ENCODE measurements around the gene POU2F2. TPM values are rescaled to one million over a fixed set of nuclear protein-coding genes. Genes with fewer than 3 reads are reported as not detected.

Gene POU2F2
- total RNA-seq, 2 experiments from 2014 or later: 33.5 to 59.5 TPM

DNA sequence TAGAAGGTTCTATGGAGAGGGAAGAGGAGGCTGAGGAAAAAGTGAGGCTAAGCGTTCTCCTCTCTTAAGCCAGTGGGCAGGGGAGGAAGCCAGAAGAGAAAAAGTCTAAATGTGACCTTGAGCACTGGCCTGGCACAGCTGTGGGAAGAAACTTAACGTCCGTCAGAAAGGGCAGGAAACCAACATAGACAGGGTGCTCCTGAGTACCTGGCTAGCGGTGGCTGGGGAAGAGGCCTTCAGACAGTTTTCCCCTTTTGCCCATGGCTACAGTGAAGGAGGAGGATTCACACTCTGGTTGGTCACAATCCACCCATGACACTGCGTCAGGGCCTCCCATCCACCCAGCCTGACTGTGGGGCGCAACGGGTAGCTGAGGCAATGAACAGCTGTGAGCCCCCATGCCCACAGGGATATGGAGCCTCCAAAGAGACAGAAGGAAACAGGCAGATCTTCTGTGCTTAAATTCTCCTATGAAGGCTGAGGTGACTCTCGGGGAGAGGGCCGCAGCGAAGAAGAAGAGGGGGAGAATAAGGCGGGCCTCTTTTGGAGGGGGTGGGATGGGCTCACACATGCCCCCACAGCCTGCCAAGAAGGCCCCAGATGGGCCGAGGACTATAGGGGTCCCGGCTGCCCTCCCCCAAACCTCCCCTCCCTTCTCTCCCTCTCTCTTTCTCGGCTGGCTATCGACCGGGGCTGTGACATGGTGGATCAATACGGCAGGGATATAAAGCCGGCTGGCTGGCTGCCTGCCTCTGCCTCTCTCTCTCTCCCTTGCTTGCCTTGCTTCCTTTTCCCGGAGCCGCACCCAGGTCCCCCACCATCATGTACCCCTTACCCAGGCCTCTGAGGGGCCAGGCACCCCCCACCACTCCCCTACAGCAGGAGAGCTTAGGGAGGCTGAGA, 19.8 kb upstream of the POU2F2 start:
- no peak for DNase-seq (ENCODE audit: low spot score)
- no peak overlapping the region for H2AFZ ChIP-seq (ENCODE audit: low read length)
- TF ChIP-seq, protein P1, sequence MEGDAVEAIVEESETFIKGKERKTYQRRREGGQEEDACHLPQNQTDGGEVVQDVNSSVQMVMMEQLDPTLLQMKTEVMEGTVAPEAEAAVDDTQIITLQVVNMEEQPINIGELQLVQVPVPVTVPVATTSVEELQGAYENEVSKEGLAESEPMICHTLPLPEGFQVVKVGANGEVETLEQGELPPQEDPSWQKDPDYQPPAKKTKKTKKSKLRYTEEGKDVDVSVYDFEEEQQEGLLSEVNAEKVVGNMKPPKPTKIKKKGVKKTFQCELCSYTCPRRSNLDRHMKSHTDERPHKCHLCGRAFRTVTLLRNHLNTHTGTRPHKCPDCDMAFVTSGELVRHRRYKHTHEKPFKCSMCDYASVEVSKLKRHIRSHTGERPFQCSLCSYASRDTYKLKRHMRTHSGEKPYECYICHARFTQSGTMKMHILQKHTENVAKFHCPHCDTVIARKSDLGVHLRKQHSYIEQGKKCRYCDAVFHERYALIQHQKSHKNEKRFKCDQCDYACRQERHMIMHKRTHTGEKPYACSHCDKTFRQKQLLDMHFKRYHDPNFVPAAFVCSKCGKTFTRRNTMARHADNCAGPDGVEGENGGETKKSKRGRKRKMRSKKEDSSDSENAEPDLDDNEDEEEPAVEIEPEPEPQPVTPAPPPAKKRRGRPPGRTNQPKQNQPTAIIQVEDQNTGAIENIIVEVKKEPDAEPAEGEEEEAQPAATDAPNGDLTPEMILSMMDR (conservative IDR thresholded peaks at IDR 0.05; ENCODE audit: low read length): no peak
- TF ChIP-seq EZH2phosphoT487 (IDR thresholded peaks at IDR 0.05; ENCODE audit: borderline replicate concordance, low read depth, low read length): no peak
- H3K27ac ChIP-seq (ENCODE audit: low read depth, low read length, poor library complexity, severe bottlenecking): no peak overlapping the region
- intact Hi-C loops (cut with micrococcal nuclease; ENCODE audit: unreplicated experiment): no loop called here
- peaks cover 16% of the 10 kb centered on the region for H3K4me1 ChIP-seq (ENCODE audit: insufficient read depth, low read length, poor library complexity, severe bottlenecking)
- POLR2A ChIA-PET: no interaction called here
- CTCF ChIA-PET (ENCODE audit: unreplicated experiment): no interaction called here
- H3K79me2 ChIP-seq (ENCODE audit: insufficient read depth, low read depth, low read length): no peaks in the 10 kb centered on the region
- no peaks in the 10 kb centered on the region for H4K20me1 ChIP-seq (ENCODE audit: insufficient read depth, low read length)
- H3K9me3 ChIP-seq (ENCODE audit: low read length): no peaks in the 10 kb centered on the region
- no peak overlapping the region for H3K4me2 ChIP-seq (ENCODE audit: low read length)
- no peaks in the 10 kb centered on the region for H3K9me2 ChIP-seq (ENCODE audit: insufficient read depth, low read length)
- no peak overlapping the region for H3K4me3 ChIP-seq (ENCODE audit: low read depth, low read length, poor library complexity, severe bottlenecking)
- BruUV-seq (replicated peaks): no TSS peak
- no peaks in the 10 kb centered on the region for H3K36me3 ChIP-seq (ENCODE audit: insufficient read depth, low read length)

DNA sequence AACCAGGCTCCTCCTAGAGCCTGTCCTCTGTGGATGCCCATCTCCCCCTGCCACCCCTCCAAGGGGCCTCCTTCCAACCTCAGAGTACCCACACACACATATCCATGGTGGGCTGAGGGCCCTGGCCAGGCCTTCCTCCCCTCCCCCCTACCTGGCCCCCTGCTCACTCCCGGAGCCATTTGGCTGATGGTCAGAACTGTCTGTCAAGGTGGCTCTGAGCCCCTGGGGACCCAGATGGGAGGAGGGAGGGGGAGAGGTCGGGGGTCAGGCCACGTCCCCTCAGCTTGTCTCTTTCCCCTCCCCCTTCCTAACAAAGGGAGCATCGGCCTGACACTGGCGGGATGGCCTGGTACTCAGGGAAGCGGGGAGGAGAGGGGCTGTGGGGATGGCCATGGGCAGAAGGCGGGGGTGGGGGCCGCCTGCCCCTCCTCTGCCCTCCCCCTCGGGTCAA, 18.7 kb upstream of the POU2F2 start:
- Histone ChIP-seq H3K4me2 (ENCODE audit: low read length) (no peak overlapping the region), H3K79me2 (ENCODE audit: insufficient read depth, low read depth, low read length) (no peaks in the 10 kb centered on the region), H4K20me1 (ENCODE audit: insufficient read depth, low read length) (no peaks in the 10 kb centered on the region), H2AFZ (ENCODE audit: low read length) (no peak overlapping the region), H3K36me3 (ENCODE audit: insufficient read depth, low read length) (no peaks in the 10 kb centered on the region), H3K4me3 (ENCODE audit: low read depth, low read length, poor library complexity, severe bottlenecking) (no peak overlapping the region), H3K9me2 (ENCODE audit: insufficient read depth, low read length) (no peaks in the 10 kb centered on the region), H3K4me1 (ENCODE audit: insufficient read depth, low read length, poor library complexity, severe bottlenecking) (peaks cover 16% of the 10 kb centered on the region), H3K27ac (ENCODE audit: low read depth, low read length, poor library complexity, severe bottlenecking) (no peak overlapping the region), H3K9me3 (ENCODE audit: low read length) (no peaks in the 10 kb centered on the region)
- TF ChIP-seq EZH2phosphoT487 (IDR thresholded peaks at IDR 0.05; ENCODE audit: borderline replicate concordance, low read depth, low read length): no peak
- TF ChIP-seq, protein P1 (conservative IDR thresholded peaks at IDR 0.05; ENCODE audit: low read length): no peak
- POLR2A ChIA-PET: no interaction called here
- CTCF ChIA-PET (ENCODE audit: unreplicated experiment): no interaction called here
- no peak for DNase-seq (ENCODE audit: low spot score)
- intact Hi-C loops (cut with micrococcal nuclease; ENCODE audit: unreplicated experiment): no loop called here
- no TSS peak for BruUV-seq (replicated peaks)

DNA sequence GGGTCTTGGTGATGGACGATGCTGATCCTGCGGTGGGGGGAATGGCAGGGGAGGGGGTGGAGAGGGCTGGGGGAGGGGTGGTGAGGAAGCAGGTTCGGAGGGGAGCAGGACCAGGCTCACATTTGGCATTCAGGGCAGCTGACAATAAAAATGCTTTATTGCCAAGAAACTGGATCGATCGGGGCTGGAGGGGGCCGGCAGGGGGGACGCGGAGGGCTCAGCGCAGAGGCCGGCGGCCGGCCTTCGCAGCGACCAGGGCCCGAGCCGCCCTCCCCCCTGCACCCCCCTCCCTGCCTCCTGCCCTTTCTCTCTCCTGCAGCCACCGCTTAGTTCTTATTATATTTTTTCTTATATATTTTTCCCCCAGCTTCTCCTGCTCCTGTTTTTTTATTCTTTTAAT, 18.1 kb upstream of the POU2F2 start:
- Histone ChIP-seq H3K4me3 (ENCODE audit: low read depth, low read length, poor library complexity, severe bottlenecking) (no peak overlapping the region), H2AFZ (ENCODE audit: low read length) (no peak overlapping the region), H3K9me3 (ENCODE audit: low read length) (no peaks in the 10 kb centered on the region), H3K36me3 (ENCODE audit: insufficient read depth, low read length) (no peaks in the 10 kb centered on the region), H3K27ac (ENCODE audit: low read depth, low read length, poor library complexity, severe bottlenecking) (no peak overlapping the region), H3K4me2 (ENCODE audit: low read length) (no peak overlapping the region), H3K4me1 (ENCODE audit: insufficient read depth, low read length, poor library complexity, severe bottlenecking) (peaks cover 13% of the 10 kb centered on the region), H3K79me2 (ENCODE audit: insufficient read depth, low read depth, low read length) (no peaks in the 10 kb centered on the region), H3K9me2 (ENCODE audit: insufficient read depth, low read length) (no peaks in the 10 kb centered on the region), H4K20me1 (ENCODE audit: insufficient read depth, low read length) (no peaks in the 10 kb centered on the region)
- TF ChIP-seq, protein P1 (conservative IDR thresholded peaks at IDR 0.05; ENCODE audit: low read length): no peak
- TF ChIP-seq EZH2phosphoT487 (IDR thresholded peaks at IDR 0.05; ENCODE audit: borderline replicate concordance, low read depth, low read length): no peak
- DNase-seq (ENCODE audit: low spot score): no peak
- ChIA-PET POLR2A (interaction anchor here (0.7 kb wide), 1 partner anchor 74 kb away, joined by 4 read pairs; the partner anchor contains the start of gene ZNF574), CTCF (ENCODE audit: unreplicated experiment) (no interaction called here)
- intact Hi-C loops (cut with micrococcal nuclease; ENCODE audit: unreplicated experiment): no loop called here
- BruUV-seq (replicated peaks): no TSS peak

All from OCI-LY7 (cell line).